HG03469 (cell line): ENCODE results near the gene OBSL1.

Experiments used
- ATAC-seq: cut with Tn5 transposase; IDR thresholded peaks from one replicate; pipeline ENCODE4 v1.9.1; 2021; ENCODE audit warnings: mild to moderate bottlenecking, moderate library complexity, moderate number of reproducible peaks; ENCODE audit not compliant: unreplicated experiment

Gene OBSL1

GRCh38 chr2:219516888-219517287 lies 54.5 kb downstream of the OBSL1 start:
- ATAC-seq, result no peak

GRCh38 chr2:219515874-219516629 lies 55.3 kb downstream of the OBSL1 start:
- no peak for ATAC-seq

- no peak for ATAC-seq
These were observed 56.5 kb downstream of the OBSL1 start for GRCh38 chr2:219514836-219515235.

GRCh38 chr2:219514196-219514761 lies 57.1 kb downstream of the OBSL1 start, which contains the start of gene ASIC4:
Gene ASIC4 (plus strand): TSS chr2:219514482. CDS start chr2:219514725, 243 bp downstream.
- no peak for ATAC-seq

- no peak for ATAC-seq
These were observed 57.6 kb downstream of the OBSL1 start for GRCh38 chr2:219513787-219514186.

GRCh38 chr2:219512524-219513216 lies 58.7 kb downstream of the OBSL1 start:
- ATAC-seq, result no peak

GRCh38 chr2:219511547-219512325 lies 59.6 kb downstream of the OBSL1 start:
- no peak for ATAC-seq

- no peak for ATAC-seq
These were observed 60.7 kb downstream of the OBSL1 start for GRCh38 chr2:219510512-219511135.

GRCh38 chr2:219509780-219510511 lies 61.4 kb downstream of the OBSL1 start:
- ATAC-seq, result no peak

- no peak for ATAC-seq
These were observed 62.2 kb downstream of the OBSL1 start for GRCh38 chr2:219508971-219509779.

- ATAC-seq, result no peak
These were observed 63.0 kb downstream of the OBSL1 start for GRCh38 chr2:219508444-219508734.

GRCh38 chr2:219507581-219508443 lies 63.5 kb downstream of the OBSL1 start:
- ATAC-seq, result no peak

- no peak for ATAC-seq
These were observed 64.4 kb downstream of the OBSL1 start for GRCh38 chr2:219506802-219507526.

GRCh38 chr2:219506153-219506801 lies 65.1 kb downstream of the OBSL1 start:
- ATAC-seq, result no peak

- ATAC-seq, result no peak
These were observed 65.8 kb downstream of the OBSL1 start for GRCh38 chr2:219505585-219505984.

- no peak for ATAC-seq
These were observed 68.7 kb downstream of the OBSL1 start for GRCh38 chr2:219502618-219503017.

- no peak for ATAC-seq
These were observed 69.5 kb downstream of the OBSL1 start for GRCh38 chr2:219501849-219502248.
